ENCODE measurements around the gene VCL.

The VCL gene

DNA sequence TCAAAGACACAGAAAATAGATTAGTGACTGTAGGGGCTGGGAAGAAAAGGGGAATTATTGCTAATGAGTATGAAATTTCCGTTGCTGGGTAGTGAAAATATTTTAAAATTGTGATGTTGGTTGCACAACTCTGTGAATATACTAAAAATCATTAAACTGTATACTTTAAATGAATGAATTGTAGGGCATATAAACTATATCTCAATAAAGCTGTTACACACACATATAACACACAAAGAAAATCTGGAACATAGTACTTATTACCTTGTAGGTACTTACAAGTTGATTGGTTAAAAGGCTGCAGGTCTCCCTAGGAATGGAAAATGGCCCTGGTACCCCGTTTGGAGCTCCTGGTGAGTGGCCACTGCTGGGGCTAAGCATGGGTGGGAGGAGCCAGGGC lies 27.1 kb upstream of the VCL start:
- peaks cover 8% of the 10 kb centered on the region; the same call in 1 of the 2 replicates for H3F3A ChIP-seq (ENCODE audit: insufficient read depth)
- no peaks in the 10 kb centered on the region for H3K9me3 ChIP-seq (ENCODE audit: insufficient read depth, low read length)
- no peaks in the 10 kb centered on the region for H3K36me3 ChIP-seq (ENCODE audit: low read length)
- H3K4me3 ChIP-seq (ENCODE audit: insufficient read depth, low read length, poor library complexity, severe bottlenecking), result no peak overlapping the region
- no peaks in the 10 kb centered on the region for H4K20me1 ChIP-seq (ENCODE audit: low read depth, low read length)
- no peaks in the 10 kb centered on the region for H3K9me2 ChIP-seq (replicated peaks; ENCODE audit: insufficient read depth, low read length)
- no peaks in the 10 kb centered on the region for H3K27me3 ChIP-seq (ENCODE audit: low read length)
- no peak overlapping the region for H3K9ac ChIP-seq (ENCODE audit: low read length)
- TF ChIP-seq, protein P1, sequence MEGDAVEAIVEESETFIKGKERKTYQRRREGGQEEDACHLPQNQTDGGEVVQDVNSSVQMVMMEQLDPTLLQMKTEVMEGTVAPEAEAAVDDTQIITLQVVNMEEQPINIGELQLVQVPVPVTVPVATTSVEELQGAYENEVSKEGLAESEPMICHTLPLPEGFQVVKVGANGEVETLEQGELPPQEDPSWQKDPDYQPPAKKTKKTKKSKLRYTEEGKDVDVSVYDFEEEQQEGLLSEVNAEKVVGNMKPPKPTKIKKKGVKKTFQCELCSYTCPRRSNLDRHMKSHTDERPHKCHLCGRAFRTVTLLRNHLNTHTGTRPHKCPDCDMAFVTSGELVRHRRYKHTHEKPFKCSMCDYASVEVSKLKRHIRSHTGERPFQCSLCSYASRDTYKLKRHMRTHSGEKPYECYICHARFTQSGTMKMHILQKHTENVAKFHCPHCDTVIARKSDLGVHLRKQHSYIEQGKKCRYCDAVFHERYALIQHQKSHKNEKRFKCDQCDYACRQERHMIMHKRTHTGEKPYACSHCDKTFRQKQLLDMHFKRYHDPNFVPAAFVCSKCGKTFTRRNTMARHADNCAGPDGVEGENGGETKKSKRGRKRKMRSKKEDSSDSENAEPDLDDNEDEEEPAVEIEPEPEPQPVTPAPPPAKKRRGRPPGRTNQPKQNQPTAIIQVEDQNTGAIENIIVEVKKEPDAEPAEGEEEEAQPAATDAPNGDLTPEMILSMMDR (IDR thresholded peaks at IDR 0.05; ENCODE audit: insufficient read depth, low read length, poor library complexity, severe bottlenecking), result no peak
- TF ChIP-seq EZH2phosphoT487 (conservative IDR thresholded peaks at IDR 0.05; ENCODE audit: low read length), result no peak
- H2AFZ ChIP-seq (ENCODE audit: low read depth, low read length, severe bottlenecking), result no peak overlapping the region
- no peak overlapping the region for H3K4me2 ChIP-seq (ENCODE audit: low read depth, low read length, poor library complexity, severe bottlenecking)
- no peaks in the 10 kb centered on the region for H3K79me2 ChIP-seq (ENCODE audit: insufficient read depth, low read length)
- no peak overlapping the region for H3K27ac ChIP-seq (ENCODE audit: low read depth, low read length)

DNA sequence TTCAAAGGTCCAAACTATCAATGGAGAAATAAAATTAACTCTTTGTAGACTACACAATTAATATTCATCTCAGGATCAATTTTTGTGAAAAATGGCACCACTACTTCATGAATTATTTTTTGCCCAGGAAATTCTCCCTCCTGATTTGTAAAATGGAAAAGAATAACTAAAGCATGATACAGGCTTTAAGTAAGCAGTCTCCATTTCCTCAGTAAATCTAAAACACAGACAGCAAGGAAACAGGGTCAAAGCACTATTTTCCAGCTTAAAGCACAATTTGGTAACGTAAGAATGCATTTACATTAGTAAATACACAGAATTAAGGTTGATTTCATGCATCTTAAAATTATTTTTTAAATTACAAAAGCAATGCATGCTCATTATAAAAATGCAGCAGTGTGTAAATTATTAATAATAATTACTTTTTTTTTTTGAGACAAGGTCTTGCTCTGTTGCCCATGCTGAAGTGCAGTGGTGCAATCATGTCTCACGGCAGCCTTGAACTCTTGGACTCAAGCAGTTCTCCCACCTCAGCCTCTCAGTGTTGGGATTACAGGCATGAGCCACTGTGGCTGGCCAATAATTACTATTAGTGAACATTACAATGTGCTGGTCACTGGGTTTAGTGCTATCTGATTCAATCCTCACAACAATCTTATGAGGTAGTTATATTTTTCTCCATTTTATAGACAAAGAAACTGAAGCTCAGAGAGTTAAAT lies 26.1 kb upstream of the VCL start:
- H2AFZ ChIP-seq (ENCODE audit: low read depth, low read length, severe bottlenecking), result no peak overlapping the region
- no peaks in the 10 kb centered on the region for H3K36me3 ChIP-seq (ENCODE audit: low read length)
- no peak overlapping the region for H3K4me3 ChIP-seq (ENCODE audit: insufficient read depth, low read length, poor library complexity, severe bottlenecking)
- H3K79me2 ChIP-seq (ENCODE audit: insufficient read depth, low read length), result no peaks in the 10 kb centered on the region
- H3K27me3 ChIP-seq (ENCODE audit: low read length), result no peaks in the 10 kb centered on the region
- H3F3A ChIP-seq (ENCODE audit: insufficient read depth), result peaks cover 8% of the 10 kb centered on the region; the same call in 1 of the 2 replicates
- no peak overlapping the region for H3K27ac ChIP-seq (ENCODE audit: low read depth, low read length)
- no peaks in the 10 kb centered on the region for H3K9me3 ChIP-seq (ENCODE audit: insufficient read depth, low read length)
- TF ChIP-seq, protein P1 (IDR thresholded peaks at IDR 0.05; ENCODE audit: insufficient read depth, low read length, poor library complexity, severe bottlenecking), result no peak
- TF ChIP-seq EZH2phosphoT487 (conservative IDR thresholded peaks at IDR 0.05; ENCODE audit: low read length), result no peak
- no peak overlapping the region for H3K4me2 ChIP-seq (ENCODE audit: low read depth, low read length, poor library complexity, severe bottlenecking)
- H4K20me1 ChIP-seq (ENCODE audit: low read depth, low read length), result no peaks in the 10 kb centered on the region
- H3K9ac ChIP-seq (ENCODE audit: low read length), result no peak overlapping the region
- no peaks in the 10 kb centered on the region for H3K9me2 ChIP-seq (replicated peaks; ENCODE audit: insufficient read depth, low read length)

DNA sequence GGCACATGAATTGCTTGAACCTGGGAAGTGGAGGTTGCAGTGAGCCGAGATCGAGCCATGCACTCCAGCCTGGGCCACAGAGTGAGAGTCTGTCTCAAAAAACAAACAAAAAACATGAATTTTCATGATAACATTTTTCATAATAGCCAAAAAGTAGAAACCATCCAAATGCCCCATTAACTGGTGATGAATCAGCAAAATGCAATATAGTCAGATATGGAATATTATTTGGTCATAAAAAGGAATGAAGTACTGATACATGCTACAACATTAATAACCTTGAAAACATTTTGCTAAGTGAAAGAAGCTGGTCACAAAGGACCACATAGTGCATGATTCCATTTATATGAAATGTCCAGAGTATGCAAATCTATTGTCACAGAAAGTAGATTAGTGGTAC lies 24.5 kb upstream of the VCL start:
- TF ChIP-seq, protein P1 (IDR thresholded peaks at IDR 0.05; ENCODE audit: insufficient read depth, low read length, poor library complexity, severe bottlenecking), result no peak
- TF ChIP-seq EZH2phosphoT487 (conservative IDR thresholded peaks at IDR 0.05; ENCODE audit: low read length), result no peak

More for the DNA sequence above, 24.5 kb upstream of the VCL start:
- Histone ChIP-seq H4K20me1 (ENCODE audit: low read depth, low read length) (no peaks in the 10 kb centered on the region), H3K9me3 (ENCODE audit: insufficient read depth, low read length) (no peaks in the 10 kb centered on the region), H3K79me2 (ENCODE audit: insufficient read depth, low read length) (no peaks in the 10 kb centered on the region), H3K27me3 (ENCODE audit: low read length) (no peaks in the 10 kb centered on the region), H3K4me3 (ENCODE audit: insufficient read depth, low read length, poor library complexity, severe bottlenecking) (no peak overlapping the region), H2AFZ (ENCODE audit: low read depth, low read length, severe bottlenecking) (no peak overlapping the region), H3K4me2 (ENCODE audit: low read depth, low read length, poor library complexity, severe bottlenecking) (no peak overlapping the region), H3K36me3 (ENCODE audit: low read length) (no peaks in the 10 kb centered on the region), H3K9ac (ENCODE audit: low read length) (no peak overlapping the region), H3K9me2 (replicated peaks; ENCODE audit: insufficient read depth, low read length) (no peaks in the 10 kb centered on the region), H3K27ac (ENCODE audit: low read depth, low read length) (peak overlapping the region; percentile 53; the same call in 1 of the 2 replicates), H3F3A (ENCODE audit: insufficient read depth) (peaks cover 18% of the 10 kb centered on the region; the same call in 1 of the 2 replicates)
